ENCODE results near the gene MMD.

GRCh38 chr17:55363033-55363432, 58.6 kb downstream of the MMD start:
- TF ChIP-seq CTCF (IDR thresholded peaks at IDR 0.05; ENCODE audit: insufficient read depth, low read length) (no peak), POLR2AphosphoS5 (IDR thresholded peaks at IDR 0.05; ENCODE audit: low read depth) (no peak), REST (IDR thresholded peaks at IDR 0.05; ENCODE audit: insufficient replicate concordance, low read depth) (no peak)

Measured in HL-60 (cell line).